ENCODE measurements around the gene RAD18. TPM values are rescaled to one million over a fixed set of nuclear protein-coding genes. Genes with fewer than 3 reads are reported as not detected.

The RAD18 gene
- total and polyA plus RNA-seq, 9 donors = 2.9 to 9.2 (median 7.8) TPM

DNA sequence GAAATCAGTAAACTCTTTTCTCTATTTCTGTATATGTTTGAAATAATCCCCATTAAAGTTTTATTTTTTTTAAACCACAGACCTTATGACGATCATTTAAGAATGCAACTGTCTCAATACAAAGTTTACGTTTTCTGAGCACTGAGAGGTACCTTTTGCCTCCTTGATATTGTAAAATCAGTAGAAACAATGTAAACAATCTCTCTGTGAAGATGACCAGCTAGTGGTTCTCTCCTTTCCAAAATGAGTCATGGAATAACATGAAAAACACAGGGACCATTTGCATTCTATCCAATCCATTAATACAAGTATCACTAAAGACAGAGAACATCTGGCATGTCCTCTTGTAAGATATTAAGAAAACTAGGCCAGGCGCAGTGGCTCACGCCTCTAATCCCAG lies 48.8 kb downstream of the RAD18 start:
- intact Hi-C loops (cut with DNase I) = no loop called here
- Histone ChIP-seq H3K27me3 (no peaks in the 10 kb centered on the region), H3K36me3 (no peaks in the 10 kb centered on the region), H3K4me3 (no peak overlapping the region), H3K4me1 (ENCODE audit: insufficient read depth) (no peaks in the 10 kb centered on the region), H3K9me3 (no peaks in the 10 kb centered on the region), H3K27ac (no peak overlapping the region)
- 67 to 82% (median 68%) methylated on average over 4 of the region's 4 CpGs for WGBS, 3 donors
- TF ChIP-seq EP300 (IDR thresholded peaks at IDR 0.05) = no peak
- TF ChIP-seq, protein P1, sequence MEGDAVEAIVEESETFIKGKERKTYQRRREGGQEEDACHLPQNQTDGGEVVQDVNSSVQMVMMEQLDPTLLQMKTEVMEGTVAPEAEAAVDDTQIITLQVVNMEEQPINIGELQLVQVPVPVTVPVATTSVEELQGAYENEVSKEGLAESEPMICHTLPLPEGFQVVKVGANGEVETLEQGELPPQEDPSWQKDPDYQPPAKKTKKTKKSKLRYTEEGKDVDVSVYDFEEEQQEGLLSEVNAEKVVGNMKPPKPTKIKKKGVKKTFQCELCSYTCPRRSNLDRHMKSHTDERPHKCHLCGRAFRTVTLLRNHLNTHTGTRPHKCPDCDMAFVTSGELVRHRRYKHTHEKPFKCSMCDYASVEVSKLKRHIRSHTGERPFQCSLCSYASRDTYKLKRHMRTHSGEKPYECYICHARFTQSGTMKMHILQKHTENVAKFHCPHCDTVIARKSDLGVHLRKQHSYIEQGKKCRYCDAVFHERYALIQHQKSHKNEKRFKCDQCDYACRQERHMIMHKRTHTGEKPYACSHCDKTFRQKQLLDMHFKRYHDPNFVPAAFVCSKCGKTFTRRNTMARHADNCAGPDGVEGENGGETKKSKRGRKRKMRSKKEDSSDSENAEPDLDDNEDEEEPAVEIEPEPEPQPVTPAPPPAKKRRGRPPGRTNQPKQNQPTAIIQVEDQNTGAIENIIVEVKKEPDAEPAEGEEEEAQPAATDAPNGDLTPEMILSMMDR (IDR thresholded peaks at IDR 0.05) = no peak
- no peak for TF ChIP-seq POLR2A (IDR thresholded peaks at IDR 0.05)
- DNase-seq = no peak

DNA sequence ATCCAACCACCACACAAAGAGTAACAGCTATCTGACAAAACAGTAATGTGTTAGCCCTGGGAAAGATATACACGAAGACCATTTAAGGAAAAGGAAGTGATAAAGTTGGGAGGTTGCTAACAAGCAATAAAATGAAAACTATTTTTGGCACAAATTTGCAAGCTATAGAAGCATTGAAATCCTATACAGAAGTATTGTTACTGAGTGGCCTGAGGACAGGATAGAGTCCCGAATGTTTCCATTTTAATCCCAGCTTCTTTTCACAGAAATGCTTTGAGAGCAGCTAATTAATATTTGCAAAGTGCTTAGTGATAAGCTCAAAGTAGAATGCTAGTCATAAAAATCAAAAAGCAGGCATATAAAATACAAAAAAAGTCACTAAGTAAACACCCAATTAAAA lies 51.5 kb downstream of the RAD18 start:
- H3K27ac ChIP-seq = no peak overlapping the region
- H3K4me1 ChIP-seq (ENCODE audit: insufficient read depth) = no peaks in the 10 kb centered on the region
- H3K4me3 ChIP-seq = no peak overlapping the region
- TF ChIP-seq, protein P1 (IDR thresholded peaks at IDR 0.05) = no peak
- TF ChIP-seq EP300 (IDR thresholded peaks at IDR 0.05) (no peak), POLR2A (IDR thresholded peaks at IDR 0.05) (no peak)
- H3K9me3 ChIP-seq = no peaks in the 10 kb centered on the region
- no peaks in the 10 kb centered on the region for H3K27me3 ChIP-seq
- intact Hi-C loops (cut with DNase I) = no loop called here
- no peaks in the 10 kb centered on the region for H3K36me3 ChIP-seq
- DNase-seq = no peak
- 64 to 74% (median 72%) methylated on average over 2 of the region's 2 CpGs for WGBS, 3 donors

DNA sequence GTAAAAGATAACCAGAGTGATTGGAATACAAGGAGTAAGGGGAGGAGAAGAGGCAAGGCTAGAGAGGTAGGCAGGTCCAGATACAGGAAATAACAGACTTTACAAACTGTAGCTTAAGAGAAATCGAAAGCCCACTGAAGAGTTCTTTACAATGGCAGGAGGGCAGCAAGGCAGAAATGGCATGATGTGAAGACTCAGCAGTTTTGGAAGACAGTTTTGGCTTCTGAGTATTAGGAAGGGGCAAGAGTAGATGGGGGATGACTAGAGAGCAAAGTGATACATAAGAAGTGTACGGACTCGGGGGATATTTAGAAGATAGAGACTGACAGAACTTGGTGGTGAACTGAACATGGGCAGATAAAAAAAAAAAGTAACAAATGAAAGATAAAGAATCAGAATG lies 54.1 kb downstream of the RAD18 start:
- Histone ChIP-seq H3K9me3 (no peaks in the 10 kb centered on the region), H3K27ac (no peak overlapping the region), H3K27me3 (no peaks in the 10 kb centered on the region), H3K4me3 (no peak overlapping the region), H3K4me1 (ENCODE audit: insufficient read depth) (no peaks in the 10 kb centered on the region), H3K36me3 (no peaks in the 10 kb centered on the region)
- intact Hi-C loops (cut with DNase I) = no loop called here
- DNase-seq = no peak
- WGBS, 3 donors = 81 to 92% (median 82%) methylated on average over 3 of the region's 3 CpGs
- TF ChIP-seq POLR2A (IDR thresholded peaks at IDR 0.05) (no peak), EP300 (IDR thresholded peaks at IDR 0.05) (no peak)
- TF ChIP-seq, protein P1 (IDR thresholded peaks at IDR 0.05) = no peak

DNA sequence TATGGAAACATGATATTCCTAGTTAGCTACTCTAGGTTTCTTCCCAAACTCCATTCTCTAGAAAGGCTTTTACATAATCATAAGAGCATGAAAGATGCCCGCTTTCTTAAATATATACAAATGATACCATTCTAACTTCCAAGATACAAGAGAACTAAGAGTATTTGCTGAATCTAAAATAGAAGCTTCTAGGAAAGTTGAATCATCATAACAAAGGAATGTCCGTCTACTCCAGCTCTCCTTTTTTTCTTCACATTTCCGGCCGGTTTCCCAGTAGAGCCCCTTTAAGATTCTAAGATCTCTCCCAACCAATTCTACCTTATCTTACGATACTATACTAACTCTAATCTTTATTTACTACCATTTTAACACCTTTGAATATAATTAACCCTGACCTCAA lies 60.1 kb downstream of the RAD18 start:
- WGBS, 3 donors = 85 to 95% (median 93%) methylated on average over 5 of the region's 5 CpGs
- Histone ChIP-seq H3K4me1 (ENCODE audit: insufficient read depth) (no peaks in the 10 kb centered on the region), H3K9me3 (no peaks in the 10 kb centered on the region), H3K27ac (no peak overlapping the region), H3K27me3 (no peaks in the 10 kb centered on the region), H3K4me3 (no peak overlapping the region), H3K36me3 (no peaks in the 10 kb centered on the region)
- no peak for DNase-seq
- intact Hi-C loops (cut with DNase I) = no loop called here
- no peak for TF ChIP-seq POLR2A (IDR thresholded peaks at IDR 0.05)
- TF ChIP-seq, protein P1 (IDR thresholded peaks at IDR 0.05) = no peak
- no peak for TF ChIP-seq EP300 (IDR thresholded peaks at IDR 0.05)

DNA sequence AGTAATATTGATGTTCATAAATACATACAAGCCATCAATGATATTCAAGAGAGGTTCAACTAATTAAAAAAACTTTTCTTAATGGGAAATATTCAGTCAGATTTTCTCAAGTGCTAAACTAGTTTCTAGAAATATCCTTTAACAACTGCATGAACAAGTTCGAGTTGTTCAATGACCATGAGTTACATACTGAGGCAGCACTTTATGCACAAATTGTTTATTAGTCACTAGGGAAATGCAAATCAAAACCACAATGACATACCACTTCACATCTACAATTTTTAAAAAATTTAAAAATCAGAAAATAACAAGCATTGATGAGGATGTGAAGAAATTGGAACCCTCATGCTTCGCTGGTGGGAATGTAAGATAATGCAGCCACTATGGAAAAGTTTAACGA lies 62.4 kb downstream of the RAD18 start:
- H3K4me1 ChIP-seq (ENCODE audit: insufficient read depth) = no peaks in the 10 kb centered on the region
- H3K27ac ChIP-seq = no peak overlapping the region
- no peak for TF ChIP-seq POLR2A (IDR thresholded peaks at IDR 0.05)
- TF ChIP-seq, protein P1 (IDR thresholded peaks at IDR 0.05) = no peak
- no peak for TF ChIP-seq EP300 (IDR thresholded peaks at IDR 0.05)
- no peaks in the 10 kb centered on the region for H3K27me3 ChIP-seq
- H3K9me3 ChIP-seq = no peaks in the 10 kb centered on the region
- DNase-seq = no peak
- intact Hi-C loops (cut with DNase I) = no loop called here
- no peak overlapping the region for H3K4me3 ChIP-seq
- 94 to 97% (median 96%) methylated on average over 3 of the region's 3 CpGs for WGBS, 3 donors
- no peaks in the 10 kb centered on the region for H3K36me3 ChIP-seq

All from ovary (tissue), 9 donors.